Activated naive CD4-positive, alpha-beta T cell treated with anti-CD3 and anti-CD28 coated beads for 36 hours (primary cell): Measurements from ENCODE around the gene MEN1. TPM values are rescaled to one million over a fixed set of nuclear protein-coding genes. Genes with fewer than 3 reads are reported as not detected.

Source experiments
- CTCF ChIA-PET: fragments of 350-600 bp; sonication (Branson Sonifier 250); formaldehyde crosslinking; loops from one replicate; lab custom pipeline; 2021; ENCODE audit warnings: antibody characterized with exemption; lab: Charles Lee
- DNase-seq: peaks from one replicate; pipeline ENCODE4 v3.0.0-alpha.2; 2020
- H3K27ac Mint-ChIP-seq: one replicate; pipeline ENCODE4 v1.8.0; 2021; ENCODE audit warnings: mild to moderate bottlenecking, mixed read lengths
- H3K27me3 Mint-ChIP-seq: one replicate; pipeline ENCODE4 v1.8.0; 2021; ENCODE audit warnings: low read depth, mixed read lengths
- H3K36me3 Mint-ChIP-seq: one replicate; pipeline ENCODE4 v1.8.0; 2021; ENCODE audit warnings: low read depth, mixed read lengths
- H3K4me1 Mint-ChIP-seq: one replicate; pipeline ENCODE4 v1.8.0; 2021; ENCODE audit warnings: low read depth, mixed read lengths
- H3K4me3 Mint-ChIP-seq: one replicate; pipeline ENCODE4 v1.8.0; 2021; ENCODE audit warnings: mild to moderate bottlenecking, moderate library complexity, mixed read lengths
- H3K9me3 Mint-ChIP-seq: one replicate; pipeline ENCODE4 v1.8.0; 2021; ENCODE audit warnings: mixed read lengths
- intact Hi-C: fragments of 100-400 bp; cut with micrococcal nuclease; formaldehyde crosslinking; loops from one replicate; pipeline ENCODE4 v1.15.1; 2023
- total RNA-seq, 2 experiments: library from RNA; stranded (reverse); gene quantifications; one replicate each; pipeline ENCODE4 v1.2.3, GENCODE V29; 2021

The MEN1 gene
- total RNA-seq, 2 experiments from 2014 or later: 23.9 TPM

DNA sequence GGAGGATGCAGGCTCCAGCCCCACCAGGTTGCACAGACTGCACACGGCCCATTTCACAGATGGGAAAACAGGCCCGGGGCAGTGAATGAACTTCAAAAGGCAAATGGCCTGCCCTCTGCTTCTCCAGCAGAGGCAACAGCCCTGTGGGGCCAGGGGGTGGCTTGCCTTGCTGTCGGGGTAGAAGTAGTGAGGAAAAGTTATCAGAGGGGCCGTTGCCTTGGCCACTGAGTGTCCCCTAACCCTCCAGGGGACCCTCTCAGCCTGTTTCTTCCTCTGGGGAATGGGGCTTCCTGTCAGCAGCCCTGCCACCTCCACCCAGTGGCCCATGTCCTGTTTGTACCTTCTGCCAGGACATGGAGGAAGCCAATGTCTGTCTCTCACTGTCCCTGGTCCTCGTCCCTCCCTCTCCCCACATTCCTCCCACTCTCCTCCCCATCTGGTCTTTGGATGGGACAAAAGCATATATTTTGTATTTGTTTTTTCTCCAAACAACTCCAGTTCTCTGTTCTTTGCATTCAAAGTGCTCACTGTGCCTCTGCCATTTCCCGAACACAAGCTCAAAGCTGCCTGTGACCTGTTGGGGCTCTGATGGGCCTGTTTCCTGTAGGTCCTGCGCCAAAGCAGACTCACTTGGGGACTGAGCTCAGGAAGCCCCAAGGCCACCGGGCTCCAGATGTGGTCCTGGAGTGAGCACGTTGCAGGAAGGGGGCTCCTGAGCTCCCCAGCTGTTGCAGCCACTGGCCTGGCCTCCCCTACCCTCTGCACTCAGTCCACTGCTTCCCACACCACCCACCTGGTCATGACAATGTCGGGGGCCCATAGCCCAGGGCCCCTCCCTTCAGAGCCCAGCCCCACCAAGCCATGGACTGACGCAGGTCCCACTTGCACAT is 16.8 kb downstream of the MEN1 start:
- Mint-ChIP-seq H3K27me3 (no peaks in the 10 kb centered on the region), H3K27ac (peak overlapping the region; percentile 54), H3K36me3 (peaks cover 11% of the 10 kb centered on the region), H3K4me1 (peaks cover 24% of the 10 kb centered on the region), H3K4me3 (no peak overlapping the region), H3K9me3 (no peaks in the 10 kb centered on the region)
- no peak for DNase-seq
- intact Hi-C loops: no loop called here
- CTCF ChIA-PET: no interaction called here

DNA sequence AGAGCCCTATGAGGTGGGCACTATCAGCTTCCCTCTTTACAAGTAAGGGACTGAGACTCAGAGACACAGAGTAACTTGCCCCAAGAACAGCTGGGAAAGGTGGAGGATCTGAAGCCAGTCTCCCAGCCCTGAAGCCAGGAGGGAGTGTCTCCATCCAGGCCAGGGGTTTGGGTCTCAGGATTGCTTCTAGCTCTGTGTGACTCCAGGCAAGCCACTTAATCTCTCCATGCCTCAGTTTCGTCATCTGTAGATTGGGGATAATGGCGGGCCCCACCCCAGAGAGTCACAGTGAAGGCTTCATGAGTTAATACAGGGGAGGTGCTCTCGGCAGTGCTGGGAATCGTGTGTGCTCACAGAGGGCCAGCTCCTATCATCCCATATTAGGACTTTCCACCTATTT is 17.9 kb downstream of the MEN1 start:
- Mint-ChIP-seq H3K27ac (peak overlapping the region; percentile 21), H3K9me3 (no peaks in the 10 kb centered on the region), H3K4me3 (no peak overlapping the region), H3K36me3 (peaks cover 11% of the 10 kb centered on the region), H3K27me3 (no peaks in the 10 kb centered on the region), H3K4me1 (peaks cover 27% of the 10 kb centered on the region)
- DNase-seq: no peak
- CTCF ChIA-PET: no interaction called here
- intact Hi-C loops: no loop called here

DNA sequence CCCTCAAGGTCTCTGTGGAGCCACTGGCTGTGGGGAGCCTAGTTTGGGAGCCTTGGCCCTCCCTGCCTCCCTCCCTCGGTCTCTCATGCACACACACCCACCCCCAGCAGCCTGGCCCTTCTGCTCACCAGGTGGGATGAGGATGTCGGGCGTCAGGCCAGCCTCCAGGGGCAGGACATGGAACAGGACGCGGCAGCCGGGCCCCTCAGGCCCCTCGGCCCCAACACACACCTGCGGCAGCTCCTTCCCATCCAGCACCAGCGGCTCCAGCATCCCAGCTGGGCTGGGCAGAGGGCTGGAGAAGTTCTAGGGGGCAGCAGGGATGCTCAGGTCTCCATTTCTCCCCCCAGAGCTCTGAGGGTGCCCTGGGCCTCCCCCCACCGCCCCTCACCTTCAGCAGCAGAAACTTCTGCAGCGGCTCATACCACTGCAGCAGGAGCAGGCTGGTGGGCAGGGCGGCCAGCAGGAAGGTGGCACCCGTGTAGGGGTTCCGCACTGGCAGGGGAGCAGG is 18.5 kb downstream of the MEN1 start:
- no peak overlapping the region for H3K4me3 Mint-ChIP-seq
- no peak for DNase-seq
- H3K9me3 Mint-ChIP-seq: no peaks in the 10 kb centered on the region
- no peak overlapping the region for H3K27ac Mint-ChIP-seq
- H3K4me1 Mint-ChIP-seq: peaks cover 28% of the 10 kb centered on the region
- intact Hi-C loops: no loop called here
- no peaks in the 10 kb centered on the region for H3K27me3 Mint-ChIP-seq
- H3K36me3 Mint-ChIP-seq: peaks cover 11% of the 10 kb centered on the region
- CTCF ChIA-PET: interaction anchor here (0.9 kb wide), 1 partner anchor 325 kb away, joined by 3 read pairs; no protein-coding TSS in a partner anchor

DNA sequence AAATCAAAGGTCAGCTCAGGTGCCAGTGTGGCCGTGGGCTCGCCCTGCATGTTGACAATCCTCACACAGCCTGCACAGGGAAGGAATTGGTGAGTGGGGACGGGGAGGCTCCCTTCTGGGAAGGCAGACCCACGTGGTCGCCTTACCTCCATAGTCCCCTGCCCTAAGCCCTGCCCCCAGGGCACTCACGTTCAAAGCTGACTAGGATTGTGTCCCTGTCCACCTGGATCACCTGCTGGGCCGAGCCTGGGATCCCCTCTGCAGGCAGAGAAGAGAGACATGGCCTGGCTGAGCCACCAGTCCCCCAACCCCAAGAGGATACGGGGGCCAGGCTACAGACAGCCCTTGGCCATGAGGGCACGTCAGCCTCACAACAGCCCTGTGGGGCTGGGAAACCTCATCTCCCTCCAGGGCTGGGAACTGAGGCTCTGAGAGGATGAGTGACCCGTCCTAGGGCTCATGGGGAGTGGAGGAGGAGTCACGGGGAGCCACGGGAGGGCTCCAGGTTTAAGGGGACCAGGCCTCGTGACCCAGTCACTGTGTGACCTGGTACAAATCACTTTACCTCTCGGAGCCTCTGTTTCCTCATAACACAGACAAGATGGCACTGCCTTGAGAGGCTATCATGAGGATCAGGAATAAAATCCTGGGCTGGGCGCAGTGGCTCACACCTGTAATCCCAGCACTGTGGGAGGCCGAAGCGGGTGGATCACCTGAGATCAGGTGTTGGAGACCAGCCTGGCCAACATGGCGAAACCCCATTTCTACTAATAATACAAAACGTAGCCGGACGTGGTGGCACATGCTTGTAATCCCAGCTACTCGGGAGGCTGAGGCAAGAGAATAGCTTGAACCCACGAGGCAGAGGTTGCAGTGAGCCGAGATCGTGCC is 19.9 kb downstream of the MEN1 start:
- peaks cover 20% of the 10 kb centered on the region for H3K4me1 Mint-ChIP-seq
- no peak overlapping the region for H3K27ac Mint-ChIP-seq
- no peaks in the 10 kb centered on the region for H3K27me3 Mint-ChIP-seq
- DNase-seq: no peak
- CTCF ChIA-PET: interaction anchor here (0.9 kb wide), 1 partner anchor 326 kb away, joined by 3 read pairs; no protein-coding TSS in a partner anchor
- H3K4me3 Mint-ChIP-seq: no peak overlapping the region
- intact Hi-C loops: no loop called here
- peaks cover 7% of the 10 kb centered on the region for H3K36me3 Mint-ChIP-seq
- H3K9me3 Mint-ChIP-seq: no peaks in the 10 kb centered on the region

DNA sequence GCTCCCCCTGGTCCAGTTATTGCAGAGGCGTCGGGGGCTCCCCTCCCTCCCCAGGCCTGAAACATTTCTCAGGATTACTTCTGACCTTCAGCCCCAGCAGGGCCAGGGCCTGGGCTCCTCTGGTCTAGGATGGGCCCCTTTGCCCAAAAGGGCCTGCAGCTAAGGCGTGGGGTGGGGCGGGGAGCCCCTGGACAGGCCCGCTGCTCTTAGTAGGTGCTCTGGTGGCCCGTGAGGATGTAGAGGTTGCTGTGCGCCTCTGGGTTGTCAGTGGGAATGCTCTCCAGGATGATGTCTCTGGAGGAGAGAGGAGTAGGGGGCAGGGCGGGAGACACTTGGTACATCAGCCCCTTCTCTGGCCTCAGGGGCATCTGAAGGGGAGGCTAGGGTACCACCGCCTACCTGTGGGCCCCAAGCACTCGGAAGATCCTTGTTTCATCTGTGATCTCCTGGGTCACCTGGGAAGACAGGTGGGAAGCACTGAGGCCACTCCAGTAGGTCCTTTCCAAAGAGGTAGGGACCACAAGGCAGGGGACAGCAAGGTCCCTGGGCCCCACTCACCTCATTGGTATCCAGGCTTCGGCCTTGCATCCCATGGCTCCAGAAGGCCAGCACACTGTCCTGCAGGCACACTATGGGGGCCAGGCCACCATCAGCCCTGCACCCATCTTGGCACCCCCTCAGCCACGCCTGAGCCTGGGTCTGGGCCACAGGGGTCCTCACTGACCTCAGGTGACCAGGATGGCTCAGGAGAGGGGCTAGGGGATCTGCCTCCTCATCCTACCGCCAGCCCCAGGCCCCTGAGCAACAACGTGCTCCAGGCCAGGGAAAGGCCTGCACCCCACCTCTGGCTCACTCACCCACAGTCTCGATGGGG is 20.8 kb downstream of the MEN1 start:
- Mint-ChIP-seq H3K4me3 (no peak overlapping the region), H3K36me3 (peaks cover 2% of the 10 kb centered on the region), H3K27ac (no peak overlapping the region), H3K4me1 (peaks cover 20% of the 10 kb centered on the region), H3K9me3 (no peaks in the 10 kb centered on the region), H3K27me3 (no peaks in the 10 kb centered on the region)
- intact Hi-C loops: no loop called here
- CTCF ChIA-PET: no interaction called here
- no peak for DNase-seq

DNA sequence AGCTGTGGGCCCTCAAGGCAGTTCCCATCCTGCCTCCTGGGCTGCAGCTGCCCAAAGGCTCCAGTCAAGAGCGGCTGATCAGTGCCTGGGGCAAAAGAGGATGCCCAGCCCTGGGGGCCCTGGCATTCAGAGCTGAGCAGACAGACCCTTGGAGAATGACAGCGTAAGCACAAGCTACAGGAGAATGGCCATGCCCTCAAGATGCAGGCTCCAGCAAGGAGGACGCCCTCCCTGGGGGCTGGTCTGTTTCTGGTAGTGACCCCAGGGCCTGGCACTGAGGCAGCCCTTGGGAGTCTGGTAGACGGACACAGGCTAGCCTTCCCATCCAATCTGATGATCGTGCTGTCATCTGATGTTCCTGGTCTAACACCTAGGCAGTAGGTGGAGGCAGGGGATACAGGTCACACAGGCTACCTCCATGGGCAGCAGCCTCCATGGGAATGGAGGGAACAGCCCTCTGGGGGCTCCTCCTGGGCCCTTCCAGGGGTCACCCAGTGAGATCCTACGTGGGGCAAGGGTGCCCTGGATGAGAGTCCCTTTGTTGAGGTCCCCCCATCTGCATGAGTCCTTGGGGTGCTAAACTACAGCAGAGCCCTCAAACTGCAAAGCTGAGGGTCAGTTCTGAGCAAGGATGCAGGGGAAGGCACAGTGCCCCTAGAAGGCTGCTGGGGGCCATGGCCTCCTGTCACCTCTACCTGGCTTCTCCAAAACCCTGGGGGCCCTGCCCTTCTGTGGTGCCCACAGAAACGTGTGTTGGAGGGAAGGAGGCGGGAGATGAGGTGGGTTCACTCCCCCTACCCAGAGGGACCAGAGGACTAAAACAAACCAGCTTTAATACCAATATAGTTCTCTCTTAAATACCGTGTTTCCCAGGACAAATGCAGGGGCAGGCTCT is 21.8 kb downstream of the MEN1 start:
- Mint-ChIP-seq H3K4me3 (no peak overlapping the region), H3K4me1 (peaks cover 14% of the 10 kb centered on the region), H3K36me3 (peaks cover 2% of the 10 kb centered on the region), H3K27ac (no peak overlapping the region), H3K9me3 (no peaks in the 10 kb centered on the region), H3K27me3 (no peaks in the 10 kb centered on the region)
- no peak for DNase-seq
- CTCF ChIA-PET: interaction anchor here (0.6 kb wide), 1 partner anchor 10 kb away, joined by 3 read pairs; the partner anchor contains the start of gene SF1
- intact Hi-C loops: no loop called here

DNA sequence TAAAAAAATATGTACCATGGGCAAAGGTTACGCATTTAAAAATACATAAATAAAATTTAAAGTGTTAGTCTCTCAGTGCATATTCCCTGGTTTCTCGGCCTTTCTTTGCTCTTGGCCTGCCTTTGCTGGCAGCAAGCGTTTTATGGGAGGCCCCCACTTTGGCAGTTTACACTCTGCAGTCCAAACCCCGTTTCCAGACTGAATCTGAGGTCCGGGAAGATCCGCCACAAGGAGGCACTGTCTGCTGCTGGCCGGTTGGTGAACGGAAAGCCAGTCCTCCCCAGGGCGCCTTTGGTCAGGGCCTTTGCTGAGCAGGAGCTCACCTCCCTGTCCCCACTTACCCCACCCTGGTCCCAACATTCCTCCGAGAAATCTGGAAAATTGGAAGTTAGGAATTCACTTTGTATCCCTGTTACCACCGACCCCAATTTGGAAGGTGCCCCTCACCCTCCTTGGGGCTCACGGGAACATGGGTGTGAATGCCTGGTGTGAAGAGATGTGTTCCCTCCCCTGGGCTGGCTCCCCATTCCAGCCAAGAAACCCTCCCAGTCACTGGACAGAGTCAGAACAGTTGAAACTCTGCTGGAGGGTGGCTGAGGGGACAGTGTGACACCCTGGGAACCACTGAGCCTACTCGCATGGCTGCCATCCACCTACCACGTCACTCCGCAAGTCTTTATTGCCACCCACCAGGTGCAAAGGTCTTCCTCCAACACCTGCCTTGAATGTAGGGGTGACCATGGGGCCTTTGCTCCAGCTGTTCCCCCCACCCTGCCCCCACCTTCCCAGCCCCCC is 22.6 kb downstream of the MEN1 start:
- Mint-ChIP-seq H3K27ac (no peak overlapping the region), H3K4me3 (no peak overlapping the region), H3K9me3 (no peaks in the 10 kb centered on the region), H3K27me3 (no peaks in the 10 kb centered on the region), H3K36me3 (peaks cover 2% of the 10 kb centered on the region), H3K4me1 (peaks cover 11% of the 10 kb centered on the region)
- CTCF ChIA-PET: interaction anchor here (0.6 kb wide), 1 partner anchor 9 kb away, joined by 3 read pairs; the partner anchor contains the start of gene SF1
- DNase-seq: peak; percentile 73
- intact Hi-C loops: loop anchor here (2.0 kb wide), 1 partner anchor 59 kb away; no protein-coding TSS in a partner anchor

DNA sequence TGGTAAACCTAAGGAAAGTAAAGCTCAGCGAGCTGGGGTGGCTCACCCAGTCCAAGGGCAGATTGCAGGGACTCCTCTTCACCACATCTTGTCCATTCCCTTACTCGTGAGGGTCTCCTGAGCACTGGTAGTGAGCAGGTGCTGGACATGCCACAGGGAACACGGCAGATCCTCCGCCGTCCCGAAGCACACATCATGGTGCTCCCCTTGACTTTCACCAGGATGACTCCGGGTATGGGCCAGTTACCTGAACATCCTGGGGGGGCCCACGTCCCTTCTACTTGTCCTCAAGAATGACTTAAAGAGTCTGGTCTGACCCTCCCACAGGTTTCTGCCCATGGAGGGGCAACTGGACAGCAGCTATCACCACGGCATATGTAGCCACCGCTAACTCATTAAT is 24.0 kb downstream of the MEN1 start:
- H3K36me3 Mint-ChIP-seq: peaks cover 1% of the 10 kb centered on the region
- CTCF ChIA-PET: interaction anchor here (1.0 to 1.5 kb wide), 5 partner anchors 14 to 325 kb away, joined by 3 to 5 read pairs (median 3); partner anchors contain the start of gene TM7SF2
- peaks cover 13% of the 10 kb centered on the region for H3K4me1 Mint-ChIP-seq
- intact Hi-C loops: loop anchor here (2.0 kb wide), 1 partner anchor 60 kb away; no protein-coding TSS in a partner anchor
- H3K9me3 Mint-ChIP-seq: no peaks in the 10 kb centered on the region
- H3K4me3 Mint-ChIP-seq: no peak overlapping the region
- H3K27ac Mint-ChIP-seq: no peak overlapping the region
- no peaks in the 10 kb centered on the region for H3K27me3 Mint-ChIP-seq
- DNase-seq: no peak

DNA sequence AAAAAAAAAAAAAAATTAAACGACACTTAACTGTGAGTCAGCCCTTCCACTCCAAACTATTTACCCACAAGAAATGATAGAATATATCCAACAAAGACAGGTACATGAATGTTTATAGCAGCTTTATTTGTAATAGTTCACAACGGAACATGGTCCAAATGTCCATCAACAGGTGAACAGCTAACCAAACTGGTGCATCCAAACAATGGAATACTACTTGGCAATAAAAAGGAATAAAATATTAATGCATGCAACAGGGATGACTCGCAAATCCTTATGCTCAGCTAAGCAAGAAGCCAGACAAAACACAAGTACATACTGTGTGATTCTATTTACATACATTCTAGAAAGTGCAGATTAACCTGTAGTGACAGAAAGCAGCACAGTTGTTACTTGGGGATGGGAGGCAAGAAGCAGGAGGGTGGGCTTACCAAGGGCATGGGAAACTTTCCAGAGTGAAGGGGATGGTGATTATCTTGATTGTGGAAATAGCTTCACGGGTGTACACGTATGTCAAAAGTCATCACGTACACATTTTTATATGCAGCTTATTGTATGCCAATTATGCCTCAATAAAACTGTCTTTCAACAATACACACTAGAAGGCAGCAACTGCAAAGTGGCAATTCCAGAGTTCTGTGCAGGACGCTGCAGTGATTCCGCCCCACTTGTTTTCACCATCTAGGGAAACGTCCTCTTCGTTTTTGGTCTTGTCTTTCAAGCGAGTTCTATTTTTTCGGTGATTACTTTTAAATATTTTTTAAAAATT is 25.4 kb downstream of the MEN1 start:
- Mint-ChIP-seq H3K36me3 (peaks cover 3% of the 10 kb centered on the region), H3K27me3 (no peaks in the 10 kb centered on the region), H3K4me3 (no peak overlapping the region), H3K27ac (peak overlapping the region; percentile 42), H3K9me3 (no peaks in the 10 kb centered on the region), H3K4me1 (peaks cover 23% of the 10 kb centered on the region)
- no peak for DNase-seq
- CTCF ChIA-PET: interaction anchor here (0.6 to 1.2 kb wide), 5 partner anchors 17 to 546 kb away, joined by 3 to 4 read pairs (median 3); no protein-coding TSS in a partner anchor
- intact Hi-C loops: no loop called here
